Measurements from ENCODE around the gene TREML2. TPM values are rescaled to one million over a fixed set of nuclear protein-coding genes. Genes with fewer than 3 reads are reported as not detected.

The TREML2 gene
- total and polyA plus RNA-seq, 11 donors = 0.07 to 0.32 (median 0.09) TPM; not detected in 6

DNA sequence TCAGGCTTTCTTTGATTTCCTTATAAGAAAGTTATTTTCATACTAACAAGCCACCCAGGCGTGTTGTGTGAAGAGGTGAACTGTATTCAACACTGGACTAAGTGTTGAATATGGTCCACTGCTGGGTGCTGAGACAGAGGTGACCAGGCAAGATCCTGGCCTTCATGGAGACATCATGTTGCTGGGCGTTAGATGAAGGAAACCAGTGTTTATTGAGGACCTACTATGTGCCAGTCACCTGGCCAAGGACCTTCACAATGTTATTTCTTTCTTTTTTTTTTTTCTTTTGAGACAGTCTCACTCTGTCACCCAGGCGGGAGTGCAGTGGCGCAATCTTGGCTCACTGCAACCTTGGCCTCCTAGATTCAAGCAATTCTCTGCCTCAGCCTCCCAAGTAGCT lies 44.9 kb downstream of the TREML2 start:
- TF ChIP-seq, protein P1, sequence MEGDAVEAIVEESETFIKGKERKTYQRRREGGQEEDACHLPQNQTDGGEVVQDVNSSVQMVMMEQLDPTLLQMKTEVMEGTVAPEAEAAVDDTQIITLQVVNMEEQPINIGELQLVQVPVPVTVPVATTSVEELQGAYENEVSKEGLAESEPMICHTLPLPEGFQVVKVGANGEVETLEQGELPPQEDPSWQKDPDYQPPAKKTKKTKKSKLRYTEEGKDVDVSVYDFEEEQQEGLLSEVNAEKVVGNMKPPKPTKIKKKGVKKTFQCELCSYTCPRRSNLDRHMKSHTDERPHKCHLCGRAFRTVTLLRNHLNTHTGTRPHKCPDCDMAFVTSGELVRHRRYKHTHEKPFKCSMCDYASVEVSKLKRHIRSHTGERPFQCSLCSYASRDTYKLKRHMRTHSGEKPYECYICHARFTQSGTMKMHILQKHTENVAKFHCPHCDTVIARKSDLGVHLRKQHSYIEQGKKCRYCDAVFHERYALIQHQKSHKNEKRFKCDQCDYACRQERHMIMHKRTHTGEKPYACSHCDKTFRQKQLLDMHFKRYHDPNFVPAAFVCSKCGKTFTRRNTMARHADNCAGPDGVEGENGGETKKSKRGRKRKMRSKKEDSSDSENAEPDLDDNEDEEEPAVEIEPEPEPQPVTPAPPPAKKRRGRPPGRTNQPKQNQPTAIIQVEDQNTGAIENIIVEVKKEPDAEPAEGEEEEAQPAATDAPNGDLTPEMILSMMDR (IDR thresholded peaks at IDR 0.05) = no peak
- TF ChIP-seq POLR2A (IDR thresholded peaks at IDR 0.05) = no peak
- Histone ChIP-seq H3K4me1 (no peaks in the 10 kb centered on the region), H3K4me3 (no peak overlapping the region), H3K36me3 (no peaks in the 10 kb centered on the region), H3K9me3 (no peaks in the 10 kb centered on the region), H3K27ac (no peak overlapping the region), H3K27me3 (peaks cover 0 to 27% (median 0%) of the 10 kb centered on the region in 9 donors)
- DNase-seq = no peak
- intact Hi-C loops (cut with DNase I) = no loop called here
- ATAC-seq = no peak
- WGBS, 4 donors = 87 to 94% (median 92%) methylated on average over 4 of the region's 4 CpGs

DNA sequence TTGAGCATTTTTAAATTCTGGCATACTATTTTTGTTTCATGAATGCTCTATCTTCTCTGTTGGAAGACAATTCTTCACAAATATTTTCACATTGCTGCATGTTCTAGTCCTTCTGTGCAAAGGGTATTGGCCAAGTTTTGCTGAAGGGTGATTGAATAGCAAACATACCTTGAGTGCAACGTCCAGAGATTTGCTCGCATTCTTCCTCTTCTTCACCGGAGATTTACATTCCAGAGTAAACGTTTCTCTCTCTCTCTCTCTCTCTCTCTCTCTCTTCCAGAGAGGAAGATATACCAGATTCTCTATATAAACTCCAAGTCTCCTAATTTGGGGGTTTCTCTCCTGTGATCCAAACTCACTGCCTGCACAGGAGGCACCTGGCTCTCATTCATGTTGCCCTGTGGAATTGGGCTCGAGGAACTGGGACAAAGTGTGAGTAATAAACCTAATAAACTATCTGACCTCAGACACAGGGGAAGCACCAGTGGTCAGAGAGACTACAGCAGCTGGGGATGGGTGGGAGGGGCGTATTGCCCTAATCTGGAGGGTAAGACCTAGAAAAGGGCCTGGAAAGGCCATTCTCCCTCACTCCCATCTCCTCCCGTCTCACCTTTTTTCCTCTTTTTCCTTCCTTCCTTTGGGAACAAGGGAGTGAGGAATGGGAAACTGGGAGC lies 45.7 kb downstream of the TREML2 start:
- Histone ChIP-seq H3K27me3 (peaks cover 0 to 21% (median 0%) of the 10 kb centered on the region in 9 donors), H3K4me3 (no peak overlapping the region), H3K27ac (no peak overlapping the region), H3K36me3 (no peaks in the 10 kb centered on the region), H3K4me1 (no peaks in the 10 kb centered on the region), H3K9me3 (no peaks in the 10 kb centered on the region)
- intact Hi-C loops (cut with DNase I) = no loop called here
- no peak for DNase-seq
- TF ChIP-seq, protein P1 (IDR thresholded peaks at IDR 0.05) = no peak
- TF ChIP-seq POLR2A (IDR thresholded peaks at IDR 0.05) = no peak
- WGBS, 4 donors = 46 to 50% (median 48%) methylated on average over 7 of the region's 7 CpGs
- ATAC-seq = no peak

DNA sequence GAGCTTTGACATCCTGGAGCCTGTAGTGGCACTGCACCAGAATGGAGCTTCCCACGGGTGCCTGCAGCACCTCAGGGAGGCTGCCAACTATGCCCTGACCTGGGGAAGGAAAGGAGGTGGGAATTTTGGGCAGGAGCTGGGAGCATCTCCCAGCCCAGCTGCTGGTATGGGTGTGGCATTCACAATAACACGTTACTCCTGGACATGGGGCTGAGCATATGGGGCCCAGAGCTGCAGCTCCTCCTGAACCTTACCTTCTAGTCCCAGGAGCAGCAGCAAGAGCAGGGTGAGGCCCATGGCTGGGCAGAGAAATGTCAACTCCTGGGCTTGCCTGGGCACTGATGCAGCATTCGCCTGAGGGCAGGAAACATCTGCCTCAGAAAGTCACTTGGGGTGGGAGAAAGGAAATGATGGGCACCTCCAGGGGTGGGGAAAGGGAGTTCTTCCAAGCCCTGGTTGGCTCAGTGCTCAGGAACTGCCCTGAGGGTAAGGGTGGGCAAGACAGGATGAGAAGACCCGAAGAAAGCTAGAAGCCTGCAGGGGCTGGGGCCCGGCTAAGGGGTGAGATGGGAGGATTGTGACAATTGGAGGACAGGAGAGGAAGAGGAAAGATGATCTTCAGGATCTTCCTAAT lies 46.8 kb downstream of the TREML2 start, which contains the start of gene TREML1:
TREML1 (minus strand) TSS at position 356 of the 634 bp plus-strand sequence; CDS start at position 297, 59 bp downstream.
- H3K27ac ChIP-seq = no peak within 1 kb of the TSS
- H3K27me3 ChIP-seq = peaks cover 0 to 15% (median 0%) of the 10 kb centered on the region in 9 donors
- H3K9me3 ChIP-seq = no peaks in the 10 kb centered on the region
- ATAC-seq (no peak), DNase-seq (no peak)
- WGBS, 4 donors = 58 to 74% (median 69%) methylated on average over 4 to 5 of the region's 5 CpGs
- H3K36me3 ChIP-seq = peaks cover 0 to under 1% (median 0%) of the 10 kb centered on the region in 9 donors
- H3K4me3 ChIP-seq = no peak within 1 kb of the TSS
- H3K4me1 ChIP-seq = no peaks in the 10 kb centered on the region
- TF ChIP-seq, protein P1 (IDR thresholded peaks at IDR 0.05) = no peak
- TF ChIP-seq POLR2A (IDR thresholded peaks at IDR 0.05) = no peak
- intact Hi-C loops (cut with DNase I) = no loop called here

DNA sequence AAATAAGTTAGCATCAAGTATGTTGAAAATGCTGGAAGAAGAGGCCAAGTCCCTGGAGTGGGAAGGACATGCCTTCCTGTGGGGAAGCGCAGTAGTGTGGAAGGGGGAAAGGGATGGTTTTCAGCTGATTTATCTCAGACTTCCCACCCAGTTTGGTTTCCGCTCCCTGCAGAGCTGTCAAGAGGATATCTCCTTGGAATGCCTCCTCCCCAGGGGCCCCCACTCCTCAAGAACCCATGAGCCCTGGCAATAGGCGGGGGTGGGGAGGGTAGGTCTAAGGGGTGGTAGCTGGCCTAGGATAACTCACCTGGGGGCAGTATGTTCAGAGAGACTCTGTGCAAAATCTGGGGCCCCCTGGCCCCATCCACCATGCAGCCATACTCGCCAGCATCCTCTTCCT lies 47.5 kb downstream of the TREML2 start:
- no peak for DNase-seq
- H3K27me3 ChIP-seq = peaks cover 0 to 11% (median 0%) of the 10 kb centered on the region in 9 donors
- H3K36me3 ChIP-seq = peaks cover 0 to 4% (median 0%) of the 10 kb centered on the region in 9 donors
- intact Hi-C loops (cut with DNase I) = no loop called here
- H3K4me1 ChIP-seq = no peaks in the 10 kb centered on the region
- no peaks in the 10 kb centered on the region for H3K9me3 ChIP-seq
- peak in 1 of 4 donors; percentile 19 for ATAC-seq
- H3K4me3 ChIP-seq = no peak overlapping the region
- H3K27ac ChIP-seq = no peak overlapping the region
- 55 to 75% (median 65%) methylated on average over 3 to 4 of the region's 4 CpGs for WGBS, 4 donors
- TF ChIP-seq, protein P1 (IDR thresholded peaks at IDR 0.05) = no peak
- TF ChIP-seq POLR2A (IDR thresholded peaks at IDR 0.05) = no peak

Data from heart left ventricle (tissue), 16 donors.